ENCODE measurements around the gene TMEM132A. TPM values are rescaled to one million over a fixed set of nuclear protein-coding genes. Genes with fewer than 3 reads are reported as not detected.

TMEM132A gene
- total RNA-seq, 1 experiment from 2014 or later: 114 TPM

GRCh38 chr11:60985991-60986915, 62.0 kb downstream of the TMEM132A start:
- Mint-ChIP-seq H3K9me3 (no peaks in the 10 kb centered on the region), H3K36me3 (no peaks in the 10 kb centered on the region), H3K27me3 (ENCODE audit: low read depth) (no peaks in the 10 kb centered on the region; the same call in none of the 2 replicates), H3K4me3 (no peak overlapping the region), H3K27ac (no peak overlapping the region), H3K4me1 (no peaks in the 10 kb centered on the region)
- ChIA-PET POLR2A (no interaction called here), CTCF (interaction anchor here (2.0 kb wide), 1 partner anchor 16 kb away, joined by 5 read pairs; no protein-coding TSS in a partner anchor)
- TF ChIP-seq MLX (CRISPR knock-in tag; IDR thresholded peaks at IDR 0.05) (no peak), AR (CRISPR knock-in tag; IDR thresholded peaks at IDR 0.05) (no peak), NR2C2 (CRISPR knock-in tag; IDR thresholded peaks at IDR 0.05) (no peak), ZNF671 (CRISPR knock-in tag; IDR thresholded peaks at IDR 0.05) (no peak), ZSCAN18 (CRISPR knock-in tag; IDR thresholded peaks at IDR 0.05) (no peak), SP1 (CRISPR knock-in tag; conservative IDR thresholded peaks at IDR 0.05) (no peak), SOX15 (CRISPR knock-in tag; IDR thresholded peaks at IDR 0.05) (no peak), HMGXB4 (CRISPR knock-in tag; IDR thresholded peaks at IDR 0.05) (no peak), CREM (CRISPR knock-in tag; IDR thresholded peaks at IDR 0.05) (no peak), GABPB1 (CRISPR knock-in tag; IDR thresholded peaks at IDR 0.05) (no peak), OVOL2 (CRISPR knock-in tag; IDR thresholded peaks at IDR 0.05; ENCODE audit: borderline replicate concordance) (no peak), CTCF (IDR thresholded peaks at IDR 0.05) (no peak), ETV6 (CRISPR knock-in tag; IDR thresholded peaks at IDR 0.05) (no peak), E2F5 (CRISPR knock-in tag; IDR thresholded peaks at IDR 0.05) (no peak), ZBTB21 (CRISPR knock-in tag; IDR thresholded peaks at IDR 0.05; ENCODE audit: borderline replicate concordance) (no peak)
- DNase-seq (ENCODE audit: low spot score) (no peak), ATAC-seq (no peak)

Other genes with a start within 250 kb of the TMEM132A start
- gene MS4A8, start 224.8 kb upstream of the TMEM132A start, total RNA-seq (2021): not detected in 3 replicates
- not detected in 3 replicates for gene MS4A18, start 199.7 kb upstream of the TMEM132A start, total RNA-seq (2021)
- 0.09 to 0.41 TPM (median 0.39 TPM) in 3 replicates for gene MS4A15, start 167.6 kb upstream of the TMEM132A start, total RNA-seq (2021)
- gene MS4A10, start 139.1 kb upstream of the TMEM132A start, total RNA-seq (2021): not detected in 3 replicates
- gene CCDC86, start 82.3 kb upstream of the TMEM132A start, total RNA-seq (2021): 49.4 to 53.5 TPM (median 53.1 TPM) in 3 replicates
- 0.07 to 0.14 TPM (median 0.14 TPM) in 3 replicates for gene PTGDR2, start 68.5 kb upstream of the TMEM132A start, total RNA-seq (2021)
- gene ZP1, start 56.9 kb upstream of the TMEM132A start, total RNA-seq (2021): not detected in 3 replicates
- 103 to 116 TPM (median 105 TPM) in 3 replicates for gene PRPF19, start 17.9 kb upstream of the TMEM132A start, total RNA-seq (2021)
- gene TMEM109, start 10.3 kb upstream of the TMEM132A start, total RNA-seq (2021): 24.1 to 26.8 TPM (median 25.1 TPM) in 3 replicates
- 10.2 to 12.1 TPM (median 11.5 TPM) in 3 replicates for gene SLC15A3, start 27.7 kb downstream of the TMEM132A start, total RNA-seq (2021)
- gene CD6, start 47.2 kb downstream of the TMEM132A start, total RNA-seq (2021): 0.53 to 1.0 TPM (median 0.73 TPM) in 3 replicates
- gene CD5, start 178.0 kb downstream of the TMEM132A start, total RNA-seq (2021): 0.30 to 0.37 TPM (median 0.32 TPM) in 3 replicates
- 22.2 to 23.9 TPM (median 23.4 TPM) in 3 replicates for gene VPS37C, start 237.0 kb downstream of the TMEM132A start, total RNA-seq (2021)